A549 (cell line): ENCODE results near the gene ANO3. TPM values are rescaled to one million over a fixed set of nuclear protein-coding genes. Genes with fewer than 3 reads are reported as not detected.
A peak's percentile ranks its signal among the peaks of the same experiment; 100 is the strongest.

ENCODE experiments used
- ATAC-seq, 2 experiments: fragments of 200-7000 bp in 1 of 2; fragments of >200 bp in 1 of 2; cut with Nextera tagmentation in 1 of 2; cut with Tn5 transposase in 1 of 2; 3 replicates each; pipeline versions ENCODE4 v1.8.0 to v1.9.1; 2018 to 2020; ENCODE audit warnings: mild to moderate bottlenecking in 1 of 2, moderate library complexity in 1 of 2
- CTCF ChIA-PET: fragments of 300-600 bp; sonication (Branson Sonifier 250); formaldehyde crosslinking; extraction: SDS; loops from one replicate; lab custom pipeline; 2021; ENCODE audit warnings: antibody characterized with exemption, inconsistent platforms; lab: Yijun Ruan, JAX
- POLR2A ChIA-PET: fragments of 350-600 bp; formaldehyde crosslinking; extraction: SDS; loops from one replicate; lab custom pipeline; 2021; ENCODE audit warnings: antibody characterized with exemption, inconsistent platforms; lab: Yijun Ruan, JAX
- DNase-seq, 2 experiments: peaks; one replicate each; pipeline versions ENCODE4 v3.0.0 to v3.0.0-alpha.2; 2011 to 2016; ENCODE audit warnings: low read depth in 1 of 2, low spot score in 1 of 2
- FAIRE-seq: peaks from 2 replicates; lab custom pipeline; 2011; peaks lifted over from hg19 to GRCh38; lab: Jason Lieb, UNC
- H3K27ac ChIP-seq, 2 experiments: fragments of >200 bp; sonication (Bioruptor Twin); formaldehyde crosslinking; 3 replicates each; pipeline ENCODE4 v1.5.1; 2016 to 2017
- H3K4me1 ChIP-seq: fragments of >200 bp; sonication (Bioruptor Twin); formaldehyde crosslinking; 3 replicates; pipeline ENCODE4 v1.6.1; 2016
- H3K4me2 ChIP-seq: fragments of >200 bp; sonication (Bioruptor Twin); formaldehyde crosslinking; 3 replicates; pipeline ENCODE4 v1.6.1; 2016
- H3K4me3 ChIP-seq: fragments of >200 bp; sonication (Bioruptor Twin); formaldehyde crosslinking; 3 replicates; pipeline ENCODE4 v1.5.1; 2016
- H3K9me3 ChIP-seq: fragments of >200 bp; sonication (Bioruptor Twin); formaldehyde crosslinking; 3 replicates; pipeline ENCODE4 v1.6.1; 2016
- BHLHE40 ChIP-seq: IDR thresholded peaks from 2 replicates; pipeline ENCODE4 v1.6.1; 2012; ENCODE audit warnings: low read depth, low read length, inconsistent platforms
- CTCF ChIP-seq: fragments of >200 bp; sonication (Bioruptor Twin); formaldehyde crosslinking; IDR thresholded peaks from 3 replicates; pipeline ENCODE4 v1.5.1; 2016
- E2F6 ChIP-seq: IDR thresholded peaks from 2 replicates; pipeline ENCODE4 v1.6.1; 2012; ENCODE audit warnings: low read depth, borderline replicate concordance
- EHF ChIP-seq: fragments of 250-450 bp; sonication (Bioruptor Pico); IDR thresholded peaks from 2 replicates; pipeline ENCODE4 v1.5.0; 2020; ENCODE audit warnings: mild to moderate bottlenecking
- FOSL2 ChIP-seq, 2 experiments: fragments of 450-650 bp in 1 of 2; fragments of >200 bp in 1 of 2; sonication (Bioruptor Twin) in 1 of 2; formaldehyde crosslinking; IDR thresholded peaks; 2 replicates each; pipeline versions ENCODE4 v1.5.0 to v1.6.1; 2016 to 2020; ENCODE audit warnings: mild to moderate bottlenecking in 1 of 2, moderate library complexity in 1 of 2
- HES2 ChIP-seq: fragments of >200 bp; sonication (Bioruptor Twin); formaldehyde crosslinking; IDR thresholded peaks from 2 replicates; pipeline ENCODE4 v1.6.1; 2016
- HOXB13 ChIP-seq: fragments of 250-450 bp; sonication (Bioruptor Pico); IDR thresholded peaks from 2 replicates; pipeline ENCODE4 v1.5.0; 2020; ENCODE audit warnings: low read depth, mild to moderate bottlenecking, moderate library complexity
- HOXB5 ChIP-seq: fragments of 250-450 bp; sonication (Bioruptor Pico); IDR thresholded peaks from 2 replicates; pipeline ENCODE4 v1.5.0; 2020; ENCODE audit warnings: mild to moderate bottlenecking, moderate library complexity
- JUN ChIP-seq, 2 experiments: fragments of >200 bp; sonication (Bioruptor Twin); formaldehyde crosslinking; IDR thresholded peaks; 2 replicates in 1 of 2; 3 replicates in 1 of 2; pipeline ENCODE4 v1.6.1; 2016 to 2017
- KDM1A ChIP-seq: fragments of 200-600 bp; sonication (generic); IDR thresholded peaks from 2 replicates; pipeline ENCODE4 v1.6.1; 2016; ENCODE audit warnings: low read depth, mild to moderate bottlenecking
- MAFK ChIP-seq: fragments of 450-650 bp; IDR thresholded peaks from 2 replicates; pipeline ENCODE4 v1.6.1; 2014; ENCODE audit not compliant: partially characterized antibody
- POLR2A ChIP-seq: IDR thresholded peaks from 2 replicates; pipeline ENCODE4 v1.6.1; 2012; ENCODE audit warnings: mild to moderate bottlenecking, low read length
- ZSCAN20 ChIP-seq: fragments of 250-450 bp; sonication (Bioruptor Pico); IDR thresholded peaks from 2 replicates; pipeline ENCODE4 v1.8.0; 2022; ENCODE audit warnings: mild to moderate bottlenecking, moderate library complexity
- WGBS: methylation state at CpG from one replicate; pipeline ENCODE4 v1.1.6; 2017; ENCODE audit errors: missing lambda C conversion rate; 5-methylcytosine and 5-hydroxymethylcytosine counted together
- polyA plus RNA-seq, 4 experiments: library from polyadenylated mRNA; depleted of rRNA in 3 of 4; stranded (reverse); fragments of >200 nt; fragmentation: RNase III in 1 of 4; extraction: RNeasy Plus Mini Kit Qiagen cat#74134 plus additional on column Dnase treatment in 1 of 4; gene quantifications; 2 replicates in 3 of 4; 3 replicates in 1 of 4; pipeline ENCODE4 v1.2.3, GENCODE V29; 2011 to 2017
- TF ChIP-seq, protein P1 (sequence below): fragments of 250-450 bp; sonication (Bioruptor Pico); IDR thresholded peaks from 2 replicates; pipeline ENCODE4 v1.5.0; 2021; ENCODE audit warnings: mild to moderate bottlenecking, moderate library complexity, borderline replicate concordance

ANO3 gene
- polyA plus RNA-seq, 2 of the 4 experiments (the other 2 are of a cell fraction) = not detected

DNA sequence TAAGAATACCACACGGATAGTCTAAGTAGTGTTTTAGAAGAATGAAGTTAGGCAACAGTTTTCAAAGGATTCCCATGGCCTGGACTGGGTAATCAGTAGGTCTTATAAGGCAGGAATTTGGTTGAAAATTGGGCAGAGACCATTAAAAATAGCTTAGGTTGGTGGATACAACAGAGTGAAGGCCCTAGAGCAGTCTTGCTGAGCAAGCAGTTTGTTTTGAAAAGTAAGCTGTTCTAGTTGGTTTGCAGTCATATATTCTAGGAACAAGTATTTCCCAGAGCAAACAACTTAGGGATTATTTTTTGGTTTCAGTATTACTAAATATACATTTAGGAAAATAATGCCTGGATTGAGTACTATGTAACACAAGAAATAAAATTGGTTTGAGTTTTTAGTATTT, 175.3 kb downstream of the ANO3 start:
- POLR2A ChIA-PET = no interaction called here
- CTCF ChIA-PET = no interaction called here
- WGBS = 0% methylated on average over 1 of the region's 1 CpG

GRCh38 chr11:26510164-26510563, 178.2 kb downstream of the ANO3 start:
- Histone ChIP-seq H3K27ac (no peak overlapping the region), H3K4me3 (no peak overlapping the region), H3K4me2 (no peak overlapping the region), H3K4me1 (no peaks in the 10 kb centered on the region), H3K9me3 (no peaks in the 10 kb centered on the region)
- ATAC-seq = no peak
- DNase-seq = no peak
- TF ChIP-seq POLR2A = no peak
- TF ChIP-seq EHF (CRISPR knock-in tag) = no peak
- TF ChIP-seq HOXB13 = no peak
- no peak for TF ChIP-seq E2F6
- TF ChIP-seq HOXB5 = no peak
- TF ChIP-seq, protein P1, sequence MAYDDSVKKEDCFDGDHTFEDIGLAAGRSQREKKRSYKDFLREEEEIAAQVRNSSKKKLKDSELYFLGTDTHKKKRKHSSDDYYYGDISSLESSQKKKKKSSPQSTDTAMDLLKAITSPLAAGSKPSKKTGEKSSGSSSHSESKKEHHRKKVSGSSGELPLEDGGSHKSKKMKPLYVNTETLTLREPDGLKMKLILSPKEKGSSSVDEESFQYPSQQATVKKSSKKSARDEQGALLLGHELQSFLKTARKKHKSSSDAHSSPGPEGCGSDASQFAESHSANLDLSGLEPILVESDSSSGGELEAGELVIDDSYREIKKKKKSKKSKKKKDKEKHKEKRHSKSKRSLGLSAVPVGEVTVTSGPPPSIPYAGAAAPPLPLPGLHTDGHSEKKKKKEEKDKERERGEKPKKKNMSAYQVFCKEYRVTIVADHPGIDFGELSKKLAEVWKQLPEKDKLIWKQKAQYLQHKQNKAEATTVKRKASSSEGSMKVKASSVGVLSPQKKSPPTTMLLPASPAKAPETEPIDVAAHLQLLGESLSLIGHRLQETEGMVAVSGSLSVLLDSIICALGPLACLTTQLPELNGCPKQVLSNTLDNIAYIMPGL (CRISPR knock-in tag) = no peak
- TF ChIP-seq JUN (IDR thresholded peaks at IDR 0.05) = no peak
- TF ChIP-seq CTCF = no peak
- TF ChIP-seq HES2 = no peak
- TF ChIP-seq BHLHE40 = no peak
- WGBS = 79% methylated on average over 2 of the region's 2 CpGs
- ChIA-PET CTCF (no interaction called here), POLR2A (no interaction called here)
- no peak for FAIRE-seq

More for the DNA sequence above, 175.3 kb downstream of the ANO3 start:
- ATAC-seq = no peak
- no peak overlapping the region for H3K4me3 ChIP-seq
- H3K9me3 ChIP-seq = no peaks in the 10 kb centered on the region
- DNase-seq = no peak
- no peak overlapping the region for H3K4me2 ChIP-seq
- TF ChIP-seq E2F6 (no peak), MAFK (peak; percentile 74), FOSL2 (IDR thresholded peaks at IDR 0.05) (no peak), FOSL2 (CRISPR knock-in tag; IDR thresholded peaks at IDR 0.05) (no peak)
- TF ChIP-seq, all 56 proteins: peak for 1
- FAIRE-seq = no peak
- Histone ChIP-seq H3K4me1 (no peaks in the 10 kb centered on the region), H3K27ac (no peak overlapping the region)

- no peaks in the 10 kb centered on the region for H3K9me3 ChIP-seq
- ATAC-seq (no peak), FAIRE-seq (no peak), DNase-seq (no peak)
- H3K4me3 ChIP-seq = no peak overlapping the region
- H3K27ac ChIP-seq = no peak overlapping the region
- no peak overlapping the region for H3K4me2 ChIP-seq
- ChIA-PET CTCF (no interaction called here), POLR2A (no interaction called here)
- H3K4me1 ChIP-seq = no peaks in the 10 kb centered on the region
- WGBS = 9% methylated on average over 2 of the region's 2 CpGs
- TF ChIP-seq KDM1A = no peak
Observed at GRCh38 chr11:26510756-26511155, 178.8 kb downstream of the ANO3 start.

- ATAC-seq (no peak), DNase-seq (no peak), FAIRE-seq (no peak)
- Histone ChIP-seq H3K4me3 (no peak overlapping the region), H3K4me2 (no peak overlapping the region), H3K9me3 (no peaks in the 10 kb centered on the region), H3K27ac (no peak overlapping the region), H3K4me1 (no peaks in the 10 kb centered on the region)
- TF ChIP-seq MAFK (peak; percentile 17), ZSCAN20 (CRISPR knock-in tag) (no peak)
- WGBS = 12% methylated on average over 2 of the region's 2 CpGs
- POLR2A ChIA-PET = no interaction called here
- CTCF ChIA-PET = no interaction called here
Observed at GRCh38 chr11:26512196-26512595, 180.3 kb downstream of the ANO3 start.
